GM12878 (cell line): ENCODE measurements around the gene ATG10.

Experiments used
- EP300 ChIP-seq, 2 experiments: fragments of 150-350 bp in 1 of 2; IDR thresholded peaks; 2 replicates each; pipeline ENCODE4 v1.6.1; 2011 to 2012; ENCODE audit warnings: low read depth in 2 of 2, low read length in 2 of 2, borderline replicate concordance in 1 of 2, improper control_type of control experiment in 1 of 2, inconsistent platforms in 1 of 2; ENCODE audit not compliant: control insufficient read depth in 1 of 2
- KDM1A ChIP-seq: fragments of 200-600 bp; sonication (generic); IDR thresholded peaks from 2 replicates; pipeline ENCODE4 v1.6.1; 2016; ENCODE audit warnings: borderline replicate concordance
- NBN ChIP-seq: fragments of 450-650 bp; IDR thresholded peaks from 2 replicates; pipeline ENCODE4 v1.6.1; 2016

GRCh38 chr5:81965524-81965923, 6.3 kb upstream of the ATG10 start:
- TF ChIP-seq NBN (no peak), EP300 (IDR thresholded peaks at IDR 0.05; ENCODE audit: borderline replicate concordance in 1 of 2, control insufficient read depth in 1 of 2, low read depth in 2 of 2, low read length in 2 of 2) (no peak), KDM1A (no peak)
